PC-3 (cell line): Measurements from ENCODE around the gene KRTDAP. TPM values are rescaled to one million over a fixed set of nuclear protein-coding genes. Genes with fewer than 3 reads are reported as not detected.

ENCODE experiments used
- ATAC-seq: fragments of 200-7000 bp; cut with Tn5 transposase; 2 replicates; pipeline ENCODE4 v1.9.1; 2020; ENCODE audit warnings: mild to moderate bottlenecking, moderate library complexity
- BruUV-seq: library from RNA; stranded (reverse); fragments of 400-500 nt; replicated peaks from 2 replicates; lab custom pipeline; 2021; lab: Mats Ljungman, UMichigan
- CTCF ChIA-PET: fragments of 300-600 bp; sonication (Branson Sonifier 250); formaldehyde crosslinking; loops from one replicate; lab custom pipeline; 2022; ENCODE audit warnings: antibody characterized with exemption; lab: Charles Lee
- POLR2A ChIA-PET: fragments of 300-600 bp; sonication (Branson Sonifier 250); formaldehyde crosslinking; loops from one replicate; lab custom pipeline; 2022; ENCODE audit warnings: antibody characterized with exemption; ENCODE audit not compliant: unreplicated experiment; lab: Charles Lee
- DNase-seq: peaks from one replicate; pipeline ENCODE4 v3.0.0-alpha.2; 2015
- H2AFZ ChIP-seq: fragments of 300-600 bp; sonication (generic); 2 replicates; pipeline ENCODE4 v1.6.0; 2016; ENCODE audit warnings: antibody characterized with exemption, low read length
- H3F3A ChIP-seq: fragments of 300-600 bp; sonication (generic); one replicate; pipeline ENCODE4 v1.6.0; 2017; ENCODE audit warnings: antibody characterized with exemption, low read length, control low read depth, mild to moderate bottlenecking; ENCODE audit not compliant: unreplicated experiment
- H3K27ac ChIP-seq: fragments of 300-600 bp; sonication (generic); 2 replicates; pipeline ENCODE4 v1.5.1; 2016; ENCODE audit warnings: mild to moderate bottlenecking, low read length
- H3K27me3 ChIP-seq: fragments of 300-600 bp; sonication (generic); 2 replicates; pipeline ENCODE4 v1.6.1; 2016; ENCODE audit warnings: low read length, mixed read lengths
- H3K36me3 ChIP-seq: fragments of 300-600 bp; sonication (generic); 2 replicates; pipeline ENCODE4 v1.6.1; 2016; ENCODE audit warnings: low read depth, mixed run types, low read length, mixed read lengths
- H3K4me1 ChIP-seq: fragments of 300-600 bp; sonication (generic); 2 replicates; pipeline ENCODE4 v1.5.1; 2016; ENCODE audit warnings: low read length; ENCODE audit not compliant: insufficient read depth
- H3K4me2 ChIP-seq: fragments of 300-600 bp; sonication (generic); 2 replicates; pipeline ENCODE4 v1.6.0; 2016; ENCODE audit warnings: low read length
- H3K4me3 ChIP-seq: fragments of 300-600 bp; sonication (generic); 2 replicates; pipeline ENCODE4 v1.5.1; 2016; ENCODE audit warnings: mild to moderate bottlenecking, low read length, mixed read lengths
- H3K79me2 ChIP-seq: fragments of 300-600 bp; sonication (generic); 2 replicates; pipeline ENCODE4 v1.6.1; 2017; ENCODE audit warnings: low read length, mixed read lengths
- H3K9ac ChIP-seq: fragments of 300-600 bp; sonication (generic); 2 replicates; pipeline ENCODE4 v1.6.0; 2016; ENCODE audit warnings: mild to moderate bottlenecking, low read length
- H3K9me2 ChIP-seq: fragments of 300-600 bp; sonication (generic); replicated peaks from 2 replicates; pipeline ENCODE4 v1.6.1; 2016; ENCODE audit warnings: mixed run types, low read length, mixed read lengths
- H3K9me3 ChIP-seq: fragments of 300-600 bp; sonication (generic); 2 replicates; pipeline ENCODE4 v1.6.1; 2016; ENCODE audit warnings: low read length, mixed read lengths
- H4K20me1 ChIP-seq: fragments of 300-600 bp; sonication (generic); 2 replicates; pipeline ENCODE4 v1.6.1; 2016; ENCODE audit warnings: low read length, mixed read lengths
- CTCF ChIP-seq: fragments of 300-600 bp; sonication (generic); conservative IDR thresholded peaks from 2 replicates; pipeline ENCODE4 v1.5.1; 2017; ENCODE audit warnings: antibody characterized with exemption, low read depth, mild to moderate bottlenecking, low read length
- EZH2 ChIP-seq: fragments of 300-600 bp; sonication (generic); IDR thresholded peaks from one replicate; pipeline ENCODE4 v1.6.1; 2017; ENCODE audit warnings: antibody characterized with exemption, mild to moderate bottlenecking, low read length; ENCODE audit not compliant: unreplicated experiment
- EZH2phosphoT487 ChIP-seq: fragments of 300-600 bp; sonication (generic); IDR thresholded peaks from 2 replicates; pipeline ENCODE4 v1.6.1; 2018; ENCODE audit warnings: mild to moderate bottlenecking, antibody characterized with exemption, low read length, borderline replicate concordance
- intact Hi-C: fragments of 100-400 bp; cut with micrococcal nuclease; formaldehyde crosslinking; loops from 2 replicates; pipeline ENCODE4 v1.9.0; 2023
- total RNA-seq: library from RNA; depleted of rRNA; stranded (reverse); fragments of >200 nt; gene quantifications from 2 replicates; pipeline ENCODE4 v1.2.3, GENCODE V29; 2014

Gene KRTDAP
- total RNA-seq, 1 experiment from 2014 or later: not detected

- no peaks in the 10 kb centered on the region for H3K36me3 ChIP-seq
- no peak overlapping the region for H3K9ac ChIP-seq
- H3K27me3 ChIP-seq: no peaks in the 10 kb centered on the region
- intact Hi-C loops: loop anchor here (5.0 kb wide), 1 partner anchor 128 kb away; the partner anchor contains the start of gene ETV2
- CTCF ChIA-PET: no interaction called here
- H3K79me2 ChIP-seq: peaks cover 8% of the 10 kb centered on the region
- no peak overlapping the region for H3K4me2 ChIP-seq
- TF ChIP-seq EZH2: no peak
- TF ChIP-seq EZH2phosphoT487: no peak
- TF ChIP-seq CTCF: no peak
- H3K27ac ChIP-seq: no peak overlapping the region
- H3K9me3 ChIP-seq: no peaks in the 10 kb centered on the region
- BruUV-seq: no TSS peak
- no peak overlapping the region for H2AFZ ChIP-seq
- no peaks in the 10 kb centered on the region for H3F3A ChIP-seq
- DNase-seq (no peak), ATAC-seq (no peak)
- H3K9me2 ChIP-seq: no peaks in the 10 kb centered on the region
- peaks cover 15% of the 10 kb centered on the region for H3K4me1 ChIP-seq
- H4K20me1 ChIP-seq: no peaks in the 10 kb centered on the region
- POLR2A ChIA-PET: interaction anchor here (0.6 kb wide), 1 partner anchor 48 kb away, joined by 3 read pairs; no protein-coding TSS in a partner anchor
- no peak overlapping the region for H3K4me3 ChIP-seq
These were observed 24.1 kb upstream of the KRTDAP start for GRCh38 chr19:35514282-35514809.

GRCh38 chr19:35513628-35514281 lies 23.5 kb upstream of the KRTDAP start, which contains the start of gene DMKN:
Gene DMKN (minus strand): TSS chr19:35513649. CDS start chr19:35513475, 174 bp downstream.
- no peak within 1 kb of the TSS for H3K4me3 ChIP-seq
- H3K4me1 ChIP-seq: peaks cover 13% of the 10 kb centered on the region
- H4K20me1 ChIP-seq: no peaks in the 10 kb centered on the region
- ATAC-seq: no peak
- no peak within 1 kb of the TSS for H3K4me2 ChIP-seq
- TF ChIP-seq EZH2phosphoT487: no peak
- TF ChIP-seq CTCF: no peak
- no peak for TF ChIP-seq EZH2
- CTCF ChIA-PET: no interaction called here
- H3K27me3 ChIP-seq: no peaks in the 10 kb centered on the region
- intact Hi-C loops: loop anchor here (5.0 kb wide), 1 partner anchor 129 kb away; the partner anchor contains the start of gene ETV2
- no peak within 1 kb of the TSS for H3K9ac ChIP-seq
- H3K36me3 ChIP-seq: no peaks in the 10 kb centered on the region
- no TSS peak for BruUV-seq
- H3K9me3 ChIP-seq: no peaks in the 10 kb centered on the region
- H2AFZ ChIP-seq: no peak within 1 kb of the TSS
- peak; percentile 14 for DNase-seq
- no peaks in the 10 kb centered on the region for H3K9me2 ChIP-seq
- H3K27ac ChIP-seq: no peak within 1 kb of the TSS
- H3K79me2 ChIP-seq: peaks cover 14% of the 10 kb centered on the region
- no peaks in the 10 kb centered on the region for H3F3A ChIP-seq
- POLR2A ChIA-PET: interaction anchor here (0.6 kb wide), 1 partner anchor 47 kb away, joined by 3 read pairs; no protein-coding TSS in a partner anchor
